VCaP (cell line): ENCODE results near the gene PKD2L1.

Experiments
- H3K27ac ChIP-seq: fragments of 450-650 bp; 2 replicates; pipeline ENCODE4 v1.5.1; 2017
- TF ChIP-seq, protein P1 (sequence below): fragments of 450-650 bp; conservative IDR thresholded peaks from 2 replicates; pipeline ENCODE4 v1.5.1; 2017; ENCODE audit warnings: mild to moderate bottlenecking, moderate library complexity

The PKD2L1 gene

DNA sequence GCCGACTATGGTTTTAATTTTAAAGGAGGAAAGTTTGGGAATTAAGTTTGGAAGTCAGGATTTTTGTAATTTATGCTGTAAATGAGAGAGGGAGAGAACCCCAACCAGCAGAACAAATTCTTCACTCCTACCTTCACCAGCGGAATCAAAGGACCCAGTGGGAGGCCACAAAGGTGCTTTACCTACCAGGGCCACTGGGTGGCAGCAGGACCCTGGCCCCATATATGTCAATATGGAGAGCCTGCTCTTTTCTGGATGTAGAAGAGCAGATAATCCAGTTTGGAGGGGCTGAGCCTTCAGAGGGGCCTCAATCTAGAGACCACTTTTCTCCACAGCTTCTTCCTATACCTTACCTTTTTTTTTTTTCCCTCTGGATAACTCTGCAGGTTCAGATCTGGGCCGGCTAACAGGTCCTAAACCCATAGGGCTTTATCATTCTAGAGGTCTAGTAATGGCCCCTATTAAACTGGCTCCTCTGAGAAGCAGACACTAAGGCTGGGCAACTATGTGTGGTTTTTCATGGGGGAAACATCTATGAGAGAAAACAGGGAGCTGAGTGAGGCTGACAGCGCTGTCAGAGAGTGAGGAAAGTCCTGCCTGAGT lies 8.5 kb upstream of the PKD2L1 start:
- TF ChIP-seq, protein P1, sequence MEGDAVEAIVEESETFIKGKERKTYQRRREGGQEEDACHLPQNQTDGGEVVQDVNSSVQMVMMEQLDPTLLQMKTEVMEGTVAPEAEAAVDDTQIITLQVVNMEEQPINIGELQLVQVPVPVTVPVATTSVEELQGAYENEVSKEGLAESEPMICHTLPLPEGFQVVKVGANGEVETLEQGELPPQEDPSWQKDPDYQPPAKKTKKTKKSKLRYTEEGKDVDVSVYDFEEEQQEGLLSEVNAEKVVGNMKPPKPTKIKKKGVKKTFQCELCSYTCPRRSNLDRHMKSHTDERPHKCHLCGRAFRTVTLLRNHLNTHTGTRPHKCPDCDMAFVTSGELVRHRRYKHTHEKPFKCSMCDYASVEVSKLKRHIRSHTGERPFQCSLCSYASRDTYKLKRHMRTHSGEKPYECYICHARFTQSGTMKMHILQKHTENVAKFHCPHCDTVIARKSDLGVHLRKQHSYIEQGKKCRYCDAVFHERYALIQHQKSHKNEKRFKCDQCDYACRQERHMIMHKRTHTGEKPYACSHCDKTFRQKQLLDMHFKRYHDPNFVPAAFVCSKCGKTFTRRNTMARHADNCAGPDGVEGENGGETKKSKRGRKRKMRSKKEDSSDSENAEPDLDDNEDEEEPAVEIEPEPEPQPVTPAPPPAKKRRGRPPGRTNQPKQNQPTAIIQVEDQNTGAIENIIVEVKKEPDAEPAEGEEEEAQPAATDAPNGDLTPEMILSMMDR = peak; percentile 96
- no peak overlapping the region for H3K27ac ChIP-seq

DNA sequence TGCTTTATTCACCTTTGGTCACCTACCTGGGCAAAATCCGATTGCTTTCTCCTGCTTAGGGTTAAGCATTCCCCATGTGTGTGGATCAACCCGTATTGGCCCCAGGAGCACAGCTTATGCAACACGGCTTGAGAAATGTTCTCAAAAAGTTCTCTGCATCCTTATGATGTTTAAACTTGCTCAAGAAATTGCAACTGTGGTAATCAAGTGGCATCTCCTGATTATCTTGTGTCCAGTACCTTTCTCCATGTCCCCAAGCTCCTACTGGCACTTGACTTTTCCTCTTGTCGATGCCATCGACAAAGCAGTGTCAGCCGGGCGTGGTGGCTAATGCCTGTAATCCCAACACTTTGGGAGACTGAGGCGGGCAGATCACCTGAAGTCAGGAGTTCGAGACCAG lies 4.7 kb upstream of the PKD2L1 start:
- no peak overlapping the region for H3K27ac ChIP-seq
- TF ChIP-seq, protein P1 = no peak

DNA sequence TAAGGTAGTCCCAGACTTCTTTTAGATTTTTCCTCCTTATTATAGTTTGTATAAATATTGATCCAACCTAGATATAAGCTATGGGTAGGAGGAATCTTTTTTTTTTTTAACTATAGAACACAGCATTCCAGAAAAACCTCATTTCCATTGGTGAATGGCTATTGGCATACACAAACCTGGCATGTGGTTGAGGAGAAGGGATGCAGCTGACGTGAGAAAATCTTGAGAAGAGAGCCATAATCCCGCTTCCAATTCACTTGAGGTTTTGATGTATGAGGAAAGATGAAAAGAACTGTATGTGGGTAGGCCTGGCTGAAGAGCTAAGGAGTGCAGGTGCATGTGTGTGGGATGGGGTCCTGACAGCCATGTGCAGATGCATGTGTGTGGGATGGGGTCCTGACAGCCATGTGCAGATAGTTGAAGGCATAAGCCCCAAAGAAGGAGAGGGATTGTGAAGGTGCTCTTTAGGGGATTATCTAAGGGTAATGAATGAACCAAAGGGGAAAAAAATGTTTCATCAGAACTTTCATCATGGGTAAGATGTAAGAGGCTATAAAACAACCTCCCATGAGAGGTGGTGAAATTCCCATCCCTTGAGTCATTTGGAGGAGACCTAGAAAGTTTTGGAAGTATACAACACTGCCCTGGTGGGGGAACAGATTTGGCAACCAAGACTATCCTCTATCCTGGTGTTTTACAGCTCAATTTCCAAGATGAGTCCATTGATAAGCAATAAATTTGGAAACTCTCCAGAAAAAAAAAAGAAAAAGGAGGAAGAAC lies 3.8 kb upstream of the PKD2L1 start:
- no peak overlapping the region for H3K27ac ChIP-seq
- TF ChIP-seq, protein P1 = no peak

DNA sequence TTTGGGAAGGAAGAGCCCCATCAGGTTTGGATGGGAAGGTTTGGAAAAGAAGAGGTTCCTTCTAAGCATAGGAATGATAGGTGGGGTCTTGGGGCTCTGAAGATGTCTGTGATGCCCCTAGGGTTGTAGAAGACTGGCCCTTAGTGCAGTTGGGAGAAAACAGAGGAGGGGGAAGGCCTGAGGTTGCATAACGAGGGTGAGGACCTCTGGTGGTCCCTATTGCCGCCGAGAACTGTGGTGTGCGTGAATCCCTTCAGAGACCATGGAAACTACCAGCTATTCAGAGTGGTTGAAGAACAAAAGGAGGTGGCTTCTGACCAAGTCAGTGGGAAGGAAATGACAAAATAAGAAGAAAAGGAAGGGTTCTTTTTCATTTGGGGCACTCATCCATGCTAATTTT lies 3.1 kb upstream of the PKD2L1 start:
- TF ChIP-seq, protein P1 = no peak

DNA sequence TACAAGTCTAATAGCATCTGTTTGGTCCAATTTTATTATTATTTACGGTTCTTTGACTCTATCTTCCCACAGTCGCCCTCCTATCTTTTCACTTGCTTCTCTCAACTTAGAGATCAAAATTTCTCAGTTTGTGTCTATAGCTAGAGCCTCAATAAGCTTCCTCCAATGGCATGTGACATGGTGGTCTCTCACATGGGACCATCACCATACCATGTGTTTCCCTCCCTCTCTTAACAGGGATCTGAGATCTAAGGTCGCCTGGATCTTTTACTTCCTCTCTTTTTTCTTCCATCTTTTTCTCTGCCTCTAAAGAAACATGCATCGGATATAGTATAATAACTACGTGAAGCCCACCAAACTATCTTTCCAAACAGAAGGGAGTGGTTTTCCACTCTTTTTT lies 1.8 kb downstream of the PKD2L1 start:
- no peak overlapping the region for H3K27ac ChIP-seq
- TF ChIP-seq, protein P1 = no peak

More for the DNA sequence above, 3.1 kb upstream of the PKD2L1 start:
- no peak overlapping the region for H3K27ac ChIP-seq

DNA sequence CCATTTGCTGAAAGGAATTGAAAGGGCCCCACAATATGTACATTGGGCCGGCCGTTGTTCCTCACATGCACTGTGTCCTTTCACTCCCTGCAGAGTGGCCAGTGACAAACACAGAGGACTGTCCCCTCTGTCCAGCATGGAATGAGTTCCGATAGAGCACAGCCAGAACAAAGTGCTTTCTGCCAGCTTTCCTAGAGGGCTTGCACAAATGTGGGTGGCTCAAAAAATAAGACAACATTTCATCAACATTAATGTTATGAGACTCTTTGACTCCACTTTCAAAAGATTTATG lies 2.4 kb downstream of the PKD2L1 start:
- TF ChIP-seq, protein P1 = no peak
- H3K27ac ChIP-seq = no peak overlapping the region

DNA sequence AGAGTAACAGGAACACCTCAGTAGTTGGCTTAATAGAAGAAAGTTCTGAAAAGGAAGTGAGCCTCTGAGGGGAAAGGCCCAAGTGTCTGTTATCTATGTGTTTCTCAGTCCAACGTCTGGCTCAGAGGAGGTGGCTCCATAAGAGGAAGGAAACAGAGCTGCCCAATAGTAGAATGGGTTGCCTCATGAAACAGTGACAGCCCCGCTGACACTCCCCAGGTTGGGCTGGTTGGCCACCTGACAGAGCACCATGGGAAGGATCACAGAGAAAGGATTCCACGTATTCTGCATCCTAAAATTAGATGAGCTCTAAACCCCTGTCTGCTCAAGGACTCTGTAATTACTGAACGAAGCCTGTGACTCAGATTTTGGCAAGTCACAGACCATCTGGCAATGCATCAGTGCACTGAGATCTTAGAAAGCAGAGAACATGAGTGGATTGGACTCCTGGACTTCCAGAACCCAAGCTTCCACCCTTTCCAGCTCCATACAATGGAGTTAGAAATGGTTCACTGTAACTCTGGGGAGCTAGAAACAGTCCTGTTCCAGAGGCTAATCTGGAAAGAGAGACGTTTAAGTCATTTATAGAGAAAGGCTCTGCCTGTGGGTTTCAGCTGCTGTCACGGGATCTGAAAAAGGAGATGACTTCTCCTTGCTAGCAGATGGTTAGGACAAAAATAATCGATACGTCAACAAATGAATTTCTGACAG lies 2.9 kb downstream of the PKD2L1 start:
- H3K27ac ChIP-seq = no peak overlapping the region
- TF ChIP-seq, protein P1 = no peak
